GM13977 (cell line): ENCODE data around the gene TPM4.

Experiments
- DNase-seq: peaks from one replicate; pipeline ENCODE4 v3.0.0; 2012; ENCODE audit warnings: low spot score
- in situ Hi-C: fragments of 300-500 bp; cut with MboI; formaldehyde crosslinking; loops from one replicate; pipeline ENCODE4 v1.12.0; 2022; ENCODE audit warnings: low sequenced_read_pairs, low pct_unique_long_range_greater_than_20kb, mixed read lengths, inconsistent platforms; ENCODE audit not compliant: unreplicated experiment
- TF ChIP-seq, protein P1 (sequence below): IDR thresholded peaks from 2 replicates; pipeline ENCODE4 v1.5.1; 2012; ENCODE audit warnings: mild to moderate bottlenecking, control low read depth; ENCODE audit not compliant: insufficient read depth; ENCODE audit errors: extremely low read depth, missing control alignments

The TPM4 gene

DNA sequence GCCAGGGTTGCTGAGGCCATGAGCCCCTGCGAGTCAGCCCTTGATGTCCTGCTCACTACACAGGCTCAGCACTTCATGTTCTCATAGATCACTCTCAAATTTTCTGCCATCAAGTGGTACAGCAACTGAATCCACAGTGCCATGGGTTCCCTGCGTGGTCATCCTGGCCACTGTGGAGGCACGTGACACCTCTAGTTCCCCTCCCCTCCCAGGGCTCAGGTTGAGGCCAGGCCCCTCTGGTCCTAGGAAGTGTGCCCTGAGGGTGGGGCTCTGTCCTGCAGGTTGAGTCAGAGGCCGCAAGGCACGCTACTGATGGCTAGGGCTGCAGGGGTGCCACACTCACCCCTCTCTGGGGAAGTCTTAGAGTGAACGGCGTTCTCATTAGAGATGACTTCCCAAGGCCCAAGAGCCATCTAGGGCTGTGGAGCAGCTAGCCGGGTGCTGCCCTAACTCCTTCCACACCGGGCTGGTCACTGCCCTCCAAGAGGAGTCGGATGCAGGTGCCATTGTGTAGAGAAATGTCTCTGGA, 39.8 kb upstream of the TPM4 start:
- TF ChIP-seq, protein P1, sequence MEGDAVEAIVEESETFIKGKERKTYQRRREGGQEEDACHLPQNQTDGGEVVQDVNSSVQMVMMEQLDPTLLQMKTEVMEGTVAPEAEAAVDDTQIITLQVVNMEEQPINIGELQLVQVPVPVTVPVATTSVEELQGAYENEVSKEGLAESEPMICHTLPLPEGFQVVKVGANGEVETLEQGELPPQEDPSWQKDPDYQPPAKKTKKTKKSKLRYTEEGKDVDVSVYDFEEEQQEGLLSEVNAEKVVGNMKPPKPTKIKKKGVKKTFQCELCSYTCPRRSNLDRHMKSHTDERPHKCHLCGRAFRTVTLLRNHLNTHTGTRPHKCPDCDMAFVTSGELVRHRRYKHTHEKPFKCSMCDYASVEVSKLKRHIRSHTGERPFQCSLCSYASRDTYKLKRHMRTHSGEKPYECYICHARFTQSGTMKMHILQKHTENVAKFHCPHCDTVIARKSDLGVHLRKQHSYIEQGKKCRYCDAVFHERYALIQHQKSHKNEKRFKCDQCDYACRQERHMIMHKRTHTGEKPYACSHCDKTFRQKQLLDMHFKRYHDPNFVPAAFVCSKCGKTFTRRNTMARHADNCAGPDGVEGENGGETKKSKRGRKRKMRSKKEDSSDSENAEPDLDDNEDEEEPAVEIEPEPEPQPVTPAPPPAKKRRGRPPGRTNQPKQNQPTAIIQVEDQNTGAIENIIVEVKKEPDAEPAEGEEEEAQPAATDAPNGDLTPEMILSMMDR = no peak
- in situ Hi-C loops = no loop called here
- DNase-seq = no peak

DNA sequence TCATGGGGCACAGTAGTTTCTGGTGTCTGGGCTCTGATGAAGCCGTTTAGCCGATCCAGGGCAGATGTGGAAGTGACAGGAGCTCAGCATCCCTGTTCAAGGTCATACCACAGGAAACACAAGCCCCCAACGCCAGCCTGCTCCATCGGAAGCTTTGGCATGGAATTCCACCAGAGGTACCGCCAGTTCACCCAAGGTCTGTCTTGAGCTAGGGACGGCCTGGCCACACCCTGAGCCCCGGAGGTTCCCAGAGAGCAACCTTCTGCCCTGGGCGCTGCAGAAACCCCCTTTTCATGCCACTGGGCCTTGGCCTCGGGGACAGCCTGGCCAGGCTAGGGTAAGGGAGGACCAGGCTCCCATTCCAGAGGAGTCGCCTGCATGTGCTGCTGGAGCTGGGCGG, 39.4 kb upstream of the TPM4 start:
- DNase-seq = no peak
- in situ Hi-C loops = no loop called here
- TF ChIP-seq, protein P1 = no peak

DNA sequence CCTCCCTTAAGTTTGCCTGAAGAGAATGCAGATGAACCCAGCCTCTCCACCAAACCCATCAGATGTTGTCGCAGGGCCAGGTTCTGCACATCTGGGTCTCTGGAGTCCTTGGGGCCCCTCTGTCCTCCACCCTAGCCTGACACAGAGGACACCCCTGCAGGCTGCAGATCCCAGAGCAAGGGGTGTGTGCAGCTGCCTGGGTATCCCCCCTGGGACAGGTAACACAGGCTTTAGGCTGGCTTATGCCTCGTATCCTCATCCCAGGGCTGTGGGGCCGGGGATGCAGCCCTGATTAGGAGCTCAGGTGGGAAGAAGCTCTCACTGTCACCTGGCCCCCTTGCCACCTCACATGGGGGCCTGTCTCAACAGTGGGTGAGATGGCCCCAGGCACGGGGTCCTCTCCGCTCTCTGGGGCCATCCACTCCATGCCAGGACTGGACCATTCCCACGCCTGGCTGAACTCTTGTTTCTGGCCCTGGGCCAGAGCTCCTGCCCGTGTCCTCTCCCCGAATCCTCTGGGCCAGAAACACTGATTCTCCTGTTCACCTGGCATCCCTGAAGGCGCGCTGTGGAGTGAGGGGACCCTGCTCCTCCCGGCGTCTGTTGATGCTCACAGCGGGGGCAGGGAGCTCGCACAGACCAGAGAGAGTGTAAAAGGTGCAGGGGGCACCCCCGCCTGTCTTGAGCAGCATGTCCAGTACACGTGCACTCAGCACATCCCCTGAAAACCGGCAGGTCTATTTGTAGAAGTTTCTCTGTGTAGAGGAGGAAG, 38.7 kb upstream of the TPM4 start:
- TF ChIP-seq, protein P1 = no peak
- in situ Hi-C loops = no loop called here
- no peak for DNase-seq

DNA sequence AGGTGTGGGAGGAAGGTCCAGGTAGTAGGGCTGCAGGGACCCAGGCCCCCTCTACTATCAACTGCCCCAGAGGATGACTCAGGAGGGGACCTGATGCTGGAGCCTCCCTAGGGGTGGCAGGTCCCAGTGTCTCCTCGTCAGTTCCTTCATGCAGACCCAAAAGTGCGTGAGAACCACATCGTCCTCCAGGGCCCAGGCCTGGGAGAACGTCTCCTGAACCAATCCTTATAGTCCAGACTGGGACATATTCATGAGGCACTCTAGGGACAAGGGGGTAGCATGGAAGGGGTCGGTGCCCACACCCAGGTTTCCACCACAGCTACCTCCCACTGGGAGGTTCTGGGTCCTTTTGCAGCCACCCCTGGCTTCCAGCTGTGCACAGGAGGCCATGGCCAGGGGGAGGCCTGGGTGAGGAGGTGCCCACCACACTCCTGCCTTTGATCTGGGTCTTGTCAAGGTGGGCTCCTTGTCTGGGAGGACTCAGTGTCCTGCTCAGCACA, 38.0 kb upstream of the TPM4 start:
- in situ Hi-C loops = no loop called here
- DNase-seq = no peak
- TF ChIP-seq, protein P1 = no peak

DNA sequence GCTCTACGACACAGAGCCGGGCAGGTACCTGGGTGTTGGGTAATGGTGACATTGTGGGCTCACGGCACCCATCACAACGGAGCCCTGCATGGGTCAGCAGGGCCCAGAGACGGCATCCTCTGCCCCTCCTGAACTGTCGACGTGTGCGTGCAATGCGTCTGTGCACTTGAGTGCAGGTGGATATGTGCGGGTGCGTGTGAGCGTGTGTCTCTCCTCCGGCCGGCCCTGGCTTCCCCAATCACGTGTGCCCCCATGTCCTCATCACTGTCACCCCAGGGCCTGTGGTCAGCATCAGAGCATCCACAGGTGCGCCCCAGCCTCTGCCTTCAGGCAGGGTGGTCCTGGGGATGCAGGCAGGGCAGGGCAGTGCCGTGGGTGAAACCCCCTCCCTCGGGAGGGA, 37.2 kb upstream of the TPM4 start:
- in situ Hi-C loops = no loop called here
- no peak for DNase-seq
- TF ChIP-seq, protein P1 = no peak

DNA sequence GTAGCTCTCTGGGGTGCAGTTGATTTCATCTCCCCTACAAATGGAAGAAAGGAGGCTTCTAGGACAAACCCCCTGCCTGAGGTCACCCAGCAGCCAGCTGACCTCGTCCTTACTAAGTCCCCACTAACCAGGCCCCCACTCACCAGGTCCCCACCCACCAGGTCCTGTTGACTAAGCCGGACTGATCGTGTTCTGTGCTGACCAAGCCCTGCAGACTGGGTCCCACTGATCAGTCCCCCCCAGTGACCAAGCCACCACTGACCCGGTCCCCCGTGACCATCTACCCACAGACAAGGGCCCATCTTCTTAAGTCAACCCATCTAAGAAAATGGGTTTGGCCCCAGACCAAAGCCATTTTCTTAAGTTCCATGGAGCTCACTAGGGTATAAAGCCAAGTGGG, 36.8 kb upstream of the TPM4 start:
- TF ChIP-seq, protein P1 = no peak
- in situ Hi-C loops = no loop called here
- no peak for DNase-seq
